Astrocyte of the spinal cord (primary cell): Measurements from ENCODE around the gene PLCL1.

Experiments
- DNase-seq: peaks from one replicate; pipeline ENCODE4 v3.0.0; 2011; ENCODE audit warnings: low read depth, low spot score
- H3K4me3 ChIP-seq: 2 replicates; pipeline ENCODE4 v1.5.1; 2011; ENCODE audit warnings: low read depth, mild to moderate bottlenecking, low read length, moderate library complexity
- CTCF ChIP-seq: IDR thresholded peaks from 2 replicates; pipeline ENCODE4 v1.5.1; 2012; ENCODE audit warnings: low read depth, mild to moderate bottlenecking, low read length, inconsistent platforms
- in situ Hi-C: cut with HindIII; loops from 2 replicates; pipeline ENCODE4 v1.10.0; 2017; ENCODE audit warnings: low sequenced_read_pairs

Gene PLCL1

GRCh38 chr2:197799068-197799467 is 5.3 kb upstream of the PLCL1 start:
- in situ Hi-C loops: no loop called here
- TF ChIP-seq CTCF: no peak
- no peak overlapping the region for H3K4me3 ChIP-seq
- no peak for DNase-seq

DNA sequence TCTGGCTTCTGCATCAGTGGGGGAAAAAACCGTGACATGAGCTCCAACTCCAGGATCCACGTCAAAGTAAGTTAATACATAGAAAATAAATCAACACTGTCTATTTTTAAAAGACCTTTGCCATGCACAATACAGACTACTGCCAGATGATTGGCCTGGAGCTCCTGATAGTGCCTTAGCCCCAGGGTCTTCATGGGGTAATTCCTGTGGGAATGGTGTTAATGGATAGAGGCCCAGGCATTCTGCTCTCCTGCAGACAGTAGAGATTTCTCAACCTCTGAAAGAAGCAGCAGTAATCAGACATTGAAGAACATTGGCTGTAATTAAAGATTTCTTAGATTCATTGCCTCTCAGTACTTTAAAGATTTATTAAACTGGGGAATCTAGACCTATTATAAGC is 4.3 kb upstream of the PLCL1 start:
- TF ChIP-seq CTCF: no peak
- no peak overlapping the region for H3K4me3 ChIP-seq
- in situ Hi-C loops: no loop called here
- DNase-seq: no peak

- in situ Hi-C loops: no loop called here
Measured at GRCh38 chr2:197801033-197801432, 3.4 kb upstream of the PLCL1 start.

DNA sequence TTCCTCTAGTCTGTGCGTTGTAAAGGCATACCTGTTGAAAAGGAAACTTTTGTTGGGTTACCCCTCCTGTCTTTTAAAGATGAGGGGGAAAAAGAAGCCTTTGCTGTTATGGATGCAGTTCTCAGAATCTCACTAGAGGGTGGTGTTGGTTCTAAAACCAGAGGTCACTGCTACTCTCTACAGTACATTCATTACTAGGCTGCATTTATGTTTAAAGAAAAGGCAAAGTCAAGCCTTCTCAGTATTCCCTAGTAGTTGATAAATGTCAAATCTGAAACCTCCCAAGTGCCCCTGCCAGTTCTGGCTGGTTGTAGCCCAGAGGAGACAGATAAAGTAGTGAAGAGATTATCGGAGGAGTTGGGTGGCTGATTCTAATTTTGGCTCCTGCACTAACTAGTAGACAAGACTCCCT is 1.4 kb upstream of the PLCL1 start:
- TF ChIP-seq CTCF: peak; percentile 84
- in situ Hi-C loops: no loop called here
- no peak overlapping the region for H3K4me3 ChIP-seq
- DNase-seq: peak; percentile 62

More at GRCh38 chr2:197801033-197801432, 3.4 kb upstream of the PLCL1 start:
- H3K4me3 ChIP-seq: no peak overlapping the region
- no peak for TF ChIP-seq CTCF
- no peak for DNase-seq

- H3K4me3 ChIP-seq: peak overlapping the region; percentile 57
- DNase-seq: peak; percentile 13
- in situ Hi-C loops: no loop called here
- TF ChIP-seq CTCF: no peak
Measured at GRCh38 chr2:197804758-197805714, 643 bp downstream of the PLCL1 start.

DNA sequence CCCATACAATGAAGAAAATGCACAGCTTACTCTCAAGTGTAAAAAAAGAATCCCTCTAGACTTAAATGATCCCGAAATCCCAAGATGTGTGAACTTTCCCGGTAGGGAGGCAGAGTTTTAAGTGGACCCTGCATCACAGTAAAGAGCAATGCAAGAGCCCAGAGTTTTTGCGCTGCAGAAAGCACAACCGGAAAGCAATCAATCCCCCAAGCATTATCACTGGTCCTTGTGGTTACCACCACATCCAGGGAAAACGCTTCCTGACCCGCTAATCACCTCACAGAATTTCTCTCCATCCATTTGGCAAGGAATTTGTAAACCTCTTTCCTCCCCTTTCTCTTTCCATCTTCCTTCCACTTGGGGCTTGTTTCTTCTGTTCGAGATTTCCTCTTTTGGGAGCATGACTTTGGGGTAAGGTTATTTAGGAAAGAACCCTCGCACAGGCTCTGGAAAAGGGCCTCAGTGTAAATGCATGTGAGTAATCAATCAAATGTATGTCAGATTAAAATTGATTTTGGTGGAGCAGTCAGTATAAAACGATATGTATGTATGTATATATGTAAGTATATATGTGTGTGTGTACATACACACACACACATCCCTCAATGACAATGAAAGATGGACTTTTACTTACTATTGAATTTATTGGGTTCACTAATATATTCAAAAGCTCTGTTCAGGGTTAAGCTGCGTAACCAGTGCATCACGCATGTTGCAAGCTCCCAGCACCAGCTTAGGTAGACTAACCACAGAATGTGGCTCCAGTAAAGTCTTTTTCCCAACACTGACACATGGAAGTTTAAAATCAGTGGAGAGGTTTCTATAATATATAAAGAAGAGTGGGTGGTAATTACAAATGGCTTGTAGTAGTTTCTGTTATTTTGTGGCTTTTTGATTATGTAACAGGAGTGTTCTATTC is 1.6 kb downstream of the PLCL1 start:
- TF ChIP-seq CTCF: no peak
- in situ Hi-C loops: no loop called here
- DNase-seq: no peak
- H3K4me3 ChIP-seq: peak overlapping the region; percentile 57
